ENCODE data around the gene LPGAT1. TPM values are rescaled to one million over a fixed set of nuclear protein-coding genes. Genes with fewer than 3 reads are reported as not detected.

Gene LPGAT1
- total and polyA plus RNA-seq, 12 donors, result 5.9 to 36.6 (median 26.4) TPM

DNA sequence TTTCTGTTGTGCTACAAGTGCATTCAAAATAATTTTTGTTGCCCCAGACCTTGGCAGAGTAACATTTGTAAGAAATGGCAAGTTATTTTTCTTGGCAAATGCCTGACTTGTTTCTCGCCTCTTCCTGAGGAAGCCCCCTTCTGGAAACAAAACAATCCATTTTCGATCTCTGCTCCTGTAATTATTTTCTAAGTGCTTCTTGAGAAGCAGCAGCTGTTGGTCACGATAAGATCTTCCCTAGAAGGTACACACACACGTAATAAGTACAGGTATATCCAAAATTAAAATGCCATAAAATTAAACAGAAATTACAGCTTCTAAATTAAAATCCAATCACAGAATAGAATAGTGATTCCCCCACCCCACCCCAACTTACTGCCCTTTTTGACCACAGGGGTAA, 47.3 kb downstream of the LPGAT1 start:
- no peak for DNase-seq
- peaks cover 0 to 77% (median 9%) of the 10 kb centered on the region in 9 donors for H3K36me3 ChIP-seq
- ATAC-seq, result no peak
- H3K27ac ChIP-seq, result peak overlapping the region in 2 of 10 donors; percentile 9 to 18
- intact Hi-C loops (cut with DNase I), result no loop called here
- no peaks in the 10 kb centered on the region for H3K27me3 ChIP-seq
- 55 to 64% methylated on average over 4 of the region's 4 CpGs for WGBS, 2 donors
- no peak overlapping the region for H3K4me3 ChIP-seq
- H3K4me1 ChIP-seq, result peaks cover 0 to 32% (median 20%) of the 10 kb centered on the region in 9 donors
- no peaks in the 10 kb centered on the region for H3K9me3 ChIP-seq
- TF ChIP-seq, protein P1, sequence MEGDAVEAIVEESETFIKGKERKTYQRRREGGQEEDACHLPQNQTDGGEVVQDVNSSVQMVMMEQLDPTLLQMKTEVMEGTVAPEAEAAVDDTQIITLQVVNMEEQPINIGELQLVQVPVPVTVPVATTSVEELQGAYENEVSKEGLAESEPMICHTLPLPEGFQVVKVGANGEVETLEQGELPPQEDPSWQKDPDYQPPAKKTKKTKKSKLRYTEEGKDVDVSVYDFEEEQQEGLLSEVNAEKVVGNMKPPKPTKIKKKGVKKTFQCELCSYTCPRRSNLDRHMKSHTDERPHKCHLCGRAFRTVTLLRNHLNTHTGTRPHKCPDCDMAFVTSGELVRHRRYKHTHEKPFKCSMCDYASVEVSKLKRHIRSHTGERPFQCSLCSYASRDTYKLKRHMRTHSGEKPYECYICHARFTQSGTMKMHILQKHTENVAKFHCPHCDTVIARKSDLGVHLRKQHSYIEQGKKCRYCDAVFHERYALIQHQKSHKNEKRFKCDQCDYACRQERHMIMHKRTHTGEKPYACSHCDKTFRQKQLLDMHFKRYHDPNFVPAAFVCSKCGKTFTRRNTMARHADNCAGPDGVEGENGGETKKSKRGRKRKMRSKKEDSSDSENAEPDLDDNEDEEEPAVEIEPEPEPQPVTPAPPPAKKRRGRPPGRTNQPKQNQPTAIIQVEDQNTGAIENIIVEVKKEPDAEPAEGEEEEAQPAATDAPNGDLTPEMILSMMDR (IDR thresholded peaks at IDR 0.05), result no peak

DNA sequence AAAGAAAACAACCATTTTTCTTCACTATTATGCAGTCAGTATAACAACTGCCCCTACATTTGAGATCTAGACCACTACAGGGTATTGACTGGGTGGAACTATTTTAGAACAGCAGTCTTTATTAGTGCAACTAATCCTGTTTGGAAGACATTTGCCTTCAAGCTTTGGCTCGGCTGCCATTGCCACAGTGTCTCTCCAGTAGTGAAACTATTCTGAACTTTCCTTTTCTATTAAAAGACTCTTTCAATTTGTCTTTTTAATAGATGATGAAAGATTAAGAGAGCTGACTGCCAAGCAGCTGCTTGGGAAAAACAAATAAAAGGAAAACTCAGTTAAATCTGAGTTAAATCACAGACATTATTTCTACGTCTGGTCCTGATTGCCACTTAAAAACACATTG, 49.3 kb downstream of the LPGAT1 start:
- Histone ChIP-seq H3K4me3 (no peak overlapping the region), H3K27ac (peak overlapping the region in 3 of 10 donors; percentile 36 to 42 (median 41)), H3K36me3 (peaks cover 0 to 77% (median 9%) of the 10 kb centered on the region in 9 donors), H3K4me1 (peaks cover 0 to 32% (median 20%) of the 10 kb centered on the region in 9 donors), H3K27me3 (no peaks in the 10 kb centered on the region), H3K9me3 (no peaks in the 10 kb centered on the region)
- WGBS, 2 donors, result 36 to 54% methylated on average over 2 of the region's 2 CpGs
- ATAC-seq, result no peak
- DNase-seq, result no peak
- intact Hi-C loops (cut with DNase I), result no loop called here
- TF ChIP-seq, protein P1 (IDR thresholded peaks at IDR 0.05), result no peak

DNA sequence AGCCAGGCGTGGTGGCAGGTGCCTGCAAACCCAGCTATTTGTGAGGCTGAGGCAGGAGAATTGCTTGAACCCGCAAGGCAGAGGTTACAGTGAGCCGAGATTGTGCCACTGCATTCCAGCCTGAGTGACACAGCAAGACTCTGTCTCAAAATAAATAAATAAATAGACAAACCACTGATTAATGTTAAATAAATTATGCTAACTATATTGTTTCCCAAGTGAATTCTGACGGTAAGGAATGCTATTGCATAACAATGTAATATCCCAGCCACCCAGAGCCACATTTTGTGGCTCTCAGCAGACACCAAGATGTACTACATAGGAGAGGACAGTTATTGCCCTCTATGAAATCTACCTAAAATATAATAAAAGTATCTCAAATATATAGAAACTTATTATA, 55.4 kb downstream of the LPGAT1 start:
- Histone ChIP-seq H3K4me1 (no peaks in the 10 kb centered on the region), H3K36me3 (peaks cover 0 to 97% (median 22%) of the 10 kb centered on the region in 9 donors), H3K27ac (no peak overlapping the region), H3K9me3 (no peaks in the 10 kb centered on the region), H3K27me3 (no peaks in the 10 kb centered on the region), H3K4me3 (no peak overlapping the region)
- intact Hi-C loops (cut with DNase I), result loop anchor here in 1 of 10 donors (10.0 kb wide), 1 partner anchor 50 kb away; no protein-coding TSS in a partner anchor
- no peak for ATAC-seq
- WGBS, 2 donors, result 89 to 90% methylated on average over 4 of the region's 4 CpGs
- TF ChIP-seq, protein P1 (IDR thresholded peaks at IDR 0.05), result no peak
- no peak for DNase-seq

DNA sequence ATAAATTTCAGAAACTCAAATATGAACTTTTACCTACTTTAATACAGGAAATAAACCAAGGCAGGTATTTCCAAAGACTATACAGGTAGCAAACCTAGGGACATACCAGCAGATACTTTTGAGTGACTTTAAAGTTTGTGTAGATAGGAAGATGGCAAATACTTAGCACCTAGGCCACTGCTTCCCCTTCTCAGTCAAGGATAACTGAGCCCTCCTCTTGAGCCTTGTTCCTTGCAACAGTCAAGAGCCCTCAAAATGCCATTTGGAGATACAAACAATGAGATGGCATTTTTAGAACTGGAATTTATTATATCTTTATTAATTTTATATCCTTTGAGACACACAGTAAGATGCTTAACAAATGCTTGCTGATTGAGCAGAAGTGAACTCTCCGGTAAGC, 65.9 kb downstream of the LPGAT1 start:
- Histone ChIP-seq H3K36me3 (peaks cover 0 to 55% (median 7%) of the 10 kb centered on the region in 9 donors), H3K27me3 (no peaks in the 10 kb centered on the region), H3K4me1 (no peaks in the 10 kb centered on the region), H3K4me3 (no peak overlapping the region), H3K27ac (no peak overlapping the region), H3K9me3 (no peaks in the 10 kb centered on the region)
- DNase-seq, result no peak
- TF ChIP-seq, protein P1 (IDR thresholded peaks at IDR 0.05), result no peak
- no peak for ATAC-seq
- WGBS, 2 donors, result 100% methylated on average over 1 of the region's 1 CpG
- intact Hi-C loops (cut with DNase I), result no loop called here
